NCI-H187 treated with DMSO at 0.1 percent for 48 hours (cell line): ENCODE data around the gene VILL.
"Not testable (repeated sequence)": the region's sequence is repeated elsewhere in the genome, so short reads cannot be mapped to it uniquely, and the experiment has no call there.

Experiments used
- DNase-seq: peaks from one replicate; lab custom pipeline; 2025; lab: John Stamatoyannopoulos, UW

The VILL gene

GRCh38 chr3:38017445-38018295, 27.1 kb downstream of the VILL start:
- DNase-seq: no peak

GRCh38 chr3:38018296-38019266, 28.0 kb downstream of the VILL start:
- no peak for DNase-seq

- no peak for DNase-seq
Measured at GRCh38 chr3:38019658-38020341, 29.2 kb downstream of the VILL start.

GRCh38 chr3:38020342-38020726, 29.7 kb downstream of the VILL start:
- no peak for DNase-seq

- DNase-seq: no peak
Measured at GRCh38 chr3:38021196-38021595, 30.6 kb downstream of the VILL start.

- no peak for DNase-seq
Measured at GRCh38 chr3:38022301-38022700, 31.7 kb downstream of the VILL start.

- no peak for DNase-seq
Measured at GRCh38 chr3:38022896-38023709, 32.5 kb downstream of the VILL start.

GRCh38 chr3:38026856-38027255, 36.3 kb downstream of the VILL start:
- no peak for DNase-seq

GRCh38 chr3:38027466-38028465, 37.2 kb downstream of the VILL start:
- no peak for DNase-seq

GRCh38 chr3:38028621-38029361, 38.2 kb downstream of the VILL start:
- no peak for DNase-seq

- no peak for DNase-seq
Measured at GRCh38 chr3:38029400-38030125, 39.0 kb downstream of the VILL start, which contains the start of gene PLCD1. PLCD1 (minus strand) TSS chr3:38029642; CDS start chr3:38029539, 103 bp downstream.

- no peak for DNase-seq
Measured at GRCh38 chr3:38030126-38031021, 39.8 kb downstream of the VILL start.

- DNase-seq: no peak
Measured at GRCh38 chr3:38031022-38031994, 40.7 kb downstream of the VILL start.

- no peak for DNase-seq
Measured at GRCh38 chr3:38032328-38032865, 41.8 kb downstream of the VILL start.

- not testable (repeated sequence) for DNase-seq
Measured at GRCh38 chr3:38033586-38033985, 43.0 kb downstream of the VILL start.

- DNase-seq: not testable (repeated sequence)
Measured at GRCh38 chr3:38034335-38034734, 43.7 kb downstream of the VILL start.
